SU-DHL-6 (cell line): ENCODE data around the gene GPR176.

ENCODE experiments used
- CTCF ChIP-seq: fragments of 200-600 bp; sonication (generic); IDR thresholded peaks from one replicate; pipeline ENCODE4 v1.5.1; 2017; ENCODE audit warnings: antibody characterized with exemption, mild to moderate bottlenecking, low read length, moderate library complexity; ENCODE audit not compliant: insufficient read depth, poor library complexity, severe bottlenecking
- EZH2phosphoT487 ChIP-seq: fragments of 200-600 bp; sonication (generic), shearing (Covaris generic); conservative IDR thresholded peaks from 2 replicates; pipeline ENCODE4 v1.6.1; 2018; ENCODE audit warnings: mild to moderate bottlenecking, antibody characterized with exemption, low read length, moderate library complexity, mixed read lengths

- TF ChIP-seq CTCF (no peak), EZH2phosphoT487 (no peak)
Observed at GRCh38 chr15:39907216-39907615, 12.8 kb downstream of the GPR176 start.
